OCI-LY1 (cell line): ENCODE measurements around the gene HMX1.

Experiments used
- H2AFZ ChIP-seq: fragments of 200-600 bp; sonication (generic), shearing (Covaris generic); 2 replicates; pipeline ENCODE4 v1.6.0; 2014; ENCODE audit warnings: antibody characterized with exemption, mild to moderate bottlenecking, low read length
- H3F3A ChIP-seq: fragments of 200-600 bp; sonication (generic), shearing (Covaris generic); 2 replicates; pipeline ENCODE4 v1.6.0; 2014; ENCODE audit warnings: mild to moderate bottlenecking, antibody characterized with exemption, low read length, moderate library complexity; ENCODE audit not compliant: insufficient read depth
- H3K27ac ChIP-seq: fragments of 200-600 bp; sonication (generic); 2 replicates; pipeline ENCODE4 v1.5.1; 2014; ENCODE audit warnings: low read length, mixed run types, mild to moderate bottlenecking, low read depth; ENCODE audit not compliant: poor library complexity, severe bottlenecking
- H3K27me3 ChIP-seq: fragments of 200-600 bp; sonication (generic); 2 replicates; pipeline ENCODE4 v1.6.0; 2014; ENCODE audit warnings: antibody characterized with exemption, mild to moderate bottlenecking, low read length, moderate library complexity; ENCODE audit not compliant: insufficient read depth
- H3K36me3 ChIP-seq: fragments of 200-600 bp; sonication (generic); 2 replicates; pipeline ENCODE4 v1.6.1; 2014; ENCODE audit warnings: mild to moderate bottlenecking, antibody characterized with exemption, low read length, moderate library complexity, mixed read lengths; ENCODE audit not compliant: insufficient read depth
- H3K4me1 ChIP-seq: fragments of 200-600 bp; sonication (generic); 2 replicates; pipeline ENCODE4 v1.5.1; 2014; ENCODE audit warnings: mild to moderate bottlenecking, low read length, moderate library complexity; ENCODE audit not compliant: insufficient read depth, severe bottlenecking
- H3K4me2 ChIP-seq: fragments of 200-600 bp; sonication (generic), shearing (Covaris generic); 2 replicates; pipeline ENCODE4 v1.6.1; 2014; ENCODE audit warnings: low read length
- H3K4me3 ChIP-seq: fragments of 200-600 bp; sonication (generic); 2 replicates; pipeline ENCODE4 v1.5.1; 2014; ENCODE audit warnings: low read length, low read depth, mild to moderate bottlenecking, mixed read lengths; ENCODE audit not compliant: poor library complexity, severe bottlenecking
- H3K79me2 ChIP-seq: fragments of 200-600 bp; shearing (Covaris generic); 2 replicates; pipeline ENCODE4 v1.6.1; 2016; ENCODE audit warnings: mixed run types, low read length, mixed read lengths; ENCODE audit not compliant: insufficient read depth
- H3K9ac ChIP-seq: fragments of 200-600 bp; sonication (generic), shearing (Covaris generic); 2 replicates; pipeline ENCODE4 v1.6.1; 2014; ENCODE audit warnings: mild to moderate bottlenecking, low read length, mixed read lengths
- H3K9me2 ChIP-seq: fragments of 200-600 bp; sonication (generic), shearing (Covaris generic); 2 replicates; pipeline ENCODE4 v1.6.1; 2014; ENCODE audit warnings: low read depth, mild to moderate bottlenecking, low read length, mixed read lengths
- H3K9me3 ChIP-seq: fragments of 200-600 bp; shearing (Covaris generic); 2 replicates; pipeline ENCODE4 v1.6.1; 2014; ENCODE audit warnings: low read length, mixed read lengths
- H4K20me1 ChIP-seq: fragments of 200-600 bp; sonication (generic), shearing (Covaris generic); 2 replicates; pipeline ENCODE4 v1.6.0; 2016; ENCODE audit warnings: mild to moderate bottlenecking, low read length; ENCODE audit not compliant: insufficient read depth
- CTCF ChIP-seq: fragments of 200-600 bp; sonication (generic), shearing (Covaris generic); IDR thresholded peaks from 2 replicates; pipeline ENCODE4 v1.5.1; 2017; ENCODE audit warnings: mild to moderate bottlenecking, antibody characterized with exemption, low read length, moderate library complexity, mixed read lengths
- EZH2 ChIP-seq: fragments of 200-600 bp; sonication (generic), shearing (Covaris generic); IDR thresholded peaks from 2 replicates; pipeline ENCODE4 v1.8.0; 2017; ENCODE audit warnings: borderline replicate concordance, mixed run types, mild to moderate bottlenecking, antibody characterized with exemption, low read length, moderate library complexity, mixed read lengths

Gene HMX1

GRCh38 chr4:8869898-8870646, 1.6 kb downstream of the HMX1 start:
- no peaks in the 10 kb centered on the region for H3F3A ChIP-seq
- H4K20me1 ChIP-seq: no peaks in the 10 kb centered on the region
- no peaks in the 10 kb centered on the region for H3K79me2 ChIP-seq
- H3K9ac ChIP-seq: no peak overlapping the region
- no peak for TF ChIP-seq CTCF
- TF ChIP-seq EZH2: no peak
- no peaks in the 10 kb centered on the region for H3K4me1 ChIP-seq
- H3K4me3 ChIP-seq: no peak overlapping the region
- no peak overlapping the region for H3K4me2 ChIP-seq
- H3K27ac ChIP-seq: no peak overlapping the region
- H3K9me3 ChIP-seq: no peaks in the 10 kb centered on the region
- no peak overlapping the region for H2AFZ ChIP-seq
- no peaks in the 10 kb centered on the region for H3K36me3 ChIP-seq
- H3K27me3 ChIP-seq: no peaks in the 10 kb centered on the region
- H3K9me2 ChIP-seq: no peaks in the 10 kb centered on the region

DNA sequence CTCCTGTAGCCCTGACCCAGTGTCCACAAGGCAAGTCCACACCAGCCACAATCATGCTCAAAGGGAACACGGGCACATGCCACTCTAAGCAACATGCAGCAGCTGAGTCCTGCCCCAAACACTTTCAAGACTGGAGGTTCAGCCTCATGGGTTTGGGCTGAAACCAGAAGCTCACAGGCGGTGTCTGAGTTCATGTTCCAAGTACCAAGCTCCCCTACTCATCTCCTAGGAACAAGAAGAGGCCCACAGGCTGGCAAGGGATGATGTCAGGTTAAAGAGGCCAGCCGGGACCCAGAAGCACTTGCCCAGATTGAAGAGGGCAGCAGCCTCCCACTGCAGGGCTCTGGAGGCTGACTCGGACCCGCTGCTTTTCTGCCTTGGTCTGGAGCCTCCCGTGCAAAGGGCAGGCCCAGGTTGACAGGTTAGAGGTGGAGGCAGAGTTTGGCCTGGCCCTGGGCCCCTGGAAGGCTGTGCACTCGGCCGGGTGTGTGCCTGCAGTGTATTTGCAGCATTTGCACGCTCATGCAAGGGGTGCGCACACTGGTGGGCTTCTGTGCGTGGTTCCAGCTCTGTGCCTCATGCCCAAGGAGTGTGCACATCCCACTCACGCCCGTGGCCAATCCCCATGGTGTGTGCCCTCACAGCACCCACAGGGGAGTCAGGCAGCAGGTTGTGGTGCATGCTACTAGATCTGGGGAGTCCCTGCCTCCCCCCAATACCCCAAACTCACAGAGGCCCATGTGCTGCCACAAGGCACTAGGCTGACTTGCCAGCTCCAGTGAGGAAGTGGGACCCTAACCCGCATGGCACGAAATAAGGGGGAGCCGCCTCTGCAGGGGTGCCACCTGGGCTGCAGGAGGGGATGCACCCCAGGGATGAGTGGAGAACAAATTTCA, 2.4 kb downstream of the HMX1 start:
- no peaks in the 10 kb centered on the region for H3K4me1 ChIP-seq
- H3K9me3 ChIP-seq: no peaks in the 10 kb centered on the region
- no peaks in the 10 kb centered on the region for H3K9me2 ChIP-seq
- H4K20me1 ChIP-seq: no peaks in the 10 kb centered on the region
- H3K36me3 ChIP-seq: no peaks in the 10 kb centered on the region
- H3K27ac ChIP-seq: no peak overlapping the region
- no peak overlapping the region for H3K9ac ChIP-seq
- no peak for TF ChIP-seq EZH2
- no peak for TF ChIP-seq CTCF
- H3K27me3 ChIP-seq: no peaks in the 10 kb centered on the region
- H3F3A ChIP-seq: no peaks in the 10 kb centered on the region
- H2AFZ ChIP-seq: no peak overlapping the region
- H3K4me2 ChIP-seq: no peak overlapping the region
- H3K79me2 ChIP-seq: no peaks in the 10 kb centered on the region
- no peak overlapping the region for H3K4me3 ChIP-seq

DNA sequence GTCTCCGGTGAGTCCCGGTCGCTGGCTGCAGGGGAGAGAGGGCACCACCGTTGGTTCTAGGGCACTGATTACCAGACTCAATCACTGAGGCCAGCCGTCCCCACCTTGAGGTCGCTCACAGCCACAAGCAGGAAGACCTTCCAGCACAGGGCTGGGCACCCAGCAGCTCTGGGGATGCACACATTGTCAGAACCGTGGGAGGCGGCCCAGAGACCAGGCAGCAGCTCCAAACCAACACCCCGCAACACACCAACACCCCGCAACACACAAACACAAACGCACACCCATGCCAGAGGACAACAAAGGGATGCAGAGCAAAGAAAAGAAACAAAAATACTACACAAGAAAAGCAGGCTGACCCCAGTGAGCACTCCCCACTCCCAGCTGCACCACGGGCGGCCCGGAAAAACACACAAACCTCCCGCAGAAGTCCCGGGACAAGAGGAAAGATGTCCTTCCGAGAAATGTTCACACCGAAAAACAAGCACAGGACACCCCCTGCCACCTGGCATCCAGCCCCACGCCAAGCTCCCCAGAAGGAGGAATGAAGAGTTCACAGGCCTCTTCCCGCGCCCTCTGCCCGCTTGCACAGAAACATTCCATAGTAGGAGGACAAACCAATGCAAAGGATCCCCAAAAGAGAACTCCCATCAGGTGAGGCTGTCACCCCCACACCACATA, 3.2 kb downstream of the HMX1 start:
- H3K27me3 ChIP-seq: no peaks in the 10 kb centered on the region
- no peaks in the 10 kb centered on the region for H3F3A ChIP-seq
- no peak overlapping the region for H3K9ac ChIP-seq
- H3K9me2 ChIP-seq: no peaks in the 10 kb centered on the region
- no peaks in the 10 kb centered on the region for H4K20me1 ChIP-seq
- no peak overlapping the region for H3K4me3 ChIP-seq
- H2AFZ ChIP-seq: no peak overlapping the region
- no peaks in the 10 kb centered on the region for H3K36me3 ChIP-seq
- no peak overlapping the region for H3K27ac ChIP-seq
- no peaks in the 10 kb centered on the region for H3K9me3 ChIP-seq
- H3K79me2 ChIP-seq: no peaks in the 10 kb centered on the region
- H3K4me1 ChIP-seq: no peaks in the 10 kb centered on the region
- H3K4me2 ChIP-seq: no peak overlapping the region
- no peak for TF ChIP-seq EZH2
